Measurements from ENCODE around the gene TMEM51. TPM values are rescaled to one million over a fixed set of nuclear protein-coding genes. Genes with fewer than 3 reads are reported as not detected.

TMEM51 gene
- total RNA-seq, 1 experiment from 2014 or later: 10.4 TPM

DNA sequence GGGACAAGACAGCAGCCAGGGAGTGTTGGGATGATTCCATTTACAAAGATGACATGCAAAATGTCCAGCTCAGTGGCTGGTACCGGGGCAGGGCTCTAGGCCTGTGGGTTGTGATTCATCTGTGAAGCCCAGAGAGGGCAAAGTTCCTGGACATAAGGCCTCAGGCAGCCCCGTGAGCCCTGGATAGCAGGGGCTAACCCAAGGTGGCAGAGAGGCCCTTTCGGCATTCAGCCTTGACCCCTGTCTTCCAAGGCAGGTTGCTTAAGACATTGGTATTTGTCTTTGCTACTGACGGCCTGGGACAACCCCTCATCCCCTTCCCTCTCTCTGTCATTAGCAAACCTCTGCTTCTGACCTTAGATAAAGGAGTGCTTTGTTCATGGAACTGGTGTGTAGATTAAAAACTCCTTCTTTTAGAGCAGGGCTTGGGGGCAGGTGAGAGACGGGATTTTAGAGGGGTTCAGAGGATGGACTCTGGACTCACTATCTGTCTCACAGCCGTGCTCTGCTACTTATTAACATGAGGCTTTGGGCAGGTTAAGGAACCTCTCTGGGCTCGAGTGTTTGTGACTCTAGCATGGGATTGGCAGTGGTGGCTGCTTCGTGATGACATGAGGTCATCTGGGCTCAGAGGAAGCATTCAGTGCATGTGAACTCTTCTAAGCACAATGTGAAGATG, 36.3 kb downstream of the TMEM51 start:
- H3K27me3 Mint-ChIP-seq (ENCODE audit: low read depth): no peaks in the 10 kb centered on the region
- no peaks in the 10 kb centered on the region for H3K36me3 Mint-ChIP-seq
- no peaks in the 10 kb centered on the region for H3K9me3 Mint-ChIP-seq
- DNase-seq (ENCODE audit: low spot score) (no peak), ATAC-seq (no peak)
- no peak overlapping the region for H3K4me3 Mint-ChIP-seq
- ChIA-PET POLR2A (no interaction called here), CTCF (interaction anchor here (0.6 to 1.5 kb wide), 2 partner anchors 38 to 44 kb away, joined by 5 to 8 read pairs; no protein-coding TSS in a partner anchor)
- H3K27ac Mint-ChIP-seq: peak overlapping the region; percentile 92
- TF ChIP-seq, protein P1, sequence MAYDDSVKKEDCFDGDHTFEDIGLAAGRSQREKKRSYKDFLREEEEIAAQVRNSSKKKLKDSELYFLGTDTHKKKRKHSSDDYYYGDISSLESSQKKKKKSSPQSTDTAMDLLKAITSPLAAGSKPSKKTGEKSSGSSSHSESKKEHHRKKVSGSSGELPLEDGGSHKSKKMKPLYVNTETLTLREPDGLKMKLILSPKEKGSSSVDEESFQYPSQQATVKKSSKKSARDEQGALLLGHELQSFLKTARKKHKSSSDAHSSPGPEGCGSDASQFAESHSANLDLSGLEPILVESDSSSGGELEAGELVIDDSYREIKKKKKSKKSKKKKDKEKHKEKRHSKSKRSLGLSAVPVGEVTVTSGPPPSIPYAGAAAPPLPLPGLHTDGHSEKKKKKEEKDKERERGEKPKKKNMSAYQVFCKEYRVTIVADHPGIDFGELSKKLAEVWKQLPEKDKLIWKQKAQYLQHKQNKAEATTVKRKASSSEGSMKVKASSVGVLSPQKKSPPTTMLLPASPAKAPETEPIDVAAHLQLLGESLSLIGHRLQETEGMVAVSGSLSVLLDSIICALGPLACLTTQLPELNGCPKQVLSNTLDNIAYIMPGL (CRISPR knock-in tag; IDR thresholded peaks at IDR 0.05): no peak
- TF ChIP-seq, protein P2, sequence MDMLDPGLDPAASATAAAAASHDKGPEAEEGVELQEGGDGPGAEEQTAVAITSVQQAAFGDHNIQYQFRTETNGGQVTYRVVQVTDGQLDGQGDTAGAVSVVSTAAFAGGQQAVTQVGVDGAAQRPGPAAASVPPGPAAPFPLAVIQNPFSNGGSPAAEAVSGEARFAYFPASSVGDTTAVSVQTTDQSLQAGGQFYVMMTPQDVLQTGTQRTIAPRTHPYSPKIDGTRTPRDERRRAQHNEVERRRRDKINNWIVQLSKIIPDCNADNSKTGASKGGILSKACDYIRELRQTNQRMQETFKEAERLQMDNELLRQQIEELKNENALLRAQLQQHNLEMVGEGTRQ (CRISPR knock-in tag; IDR thresholded peaks at IDR 0.05): no peak
- TF ChIP-seq, protein P3, sequence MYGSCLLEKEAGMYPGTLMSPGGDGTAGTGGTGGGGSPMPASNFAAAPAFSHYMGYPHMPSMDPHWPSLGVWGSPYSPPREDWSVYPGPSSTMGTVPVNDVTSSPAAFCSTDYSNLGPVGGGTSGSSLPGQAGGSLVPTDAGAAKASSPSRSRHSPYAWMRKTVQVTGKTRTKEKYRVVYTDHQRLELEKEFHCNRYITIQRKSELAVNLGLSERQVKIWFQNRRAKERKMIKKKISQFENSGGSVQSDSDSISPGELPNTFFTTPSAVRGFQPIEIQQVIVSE (CRISPR knock-in tag; IDR thresholded peaks at IDR 0.05; ENCODE audit: borderline replicate concordance): no peak
- TF ChIP-seq ESRRA (CRISPR knock-in tag; IDR thresholded peaks at IDR 0.05; ENCODE audit: borderline replicate concordance): no peak
- TF ChIP-seq NFYB (CRISPR knock-in tag; conservative IDR thresholded peaks at IDR 0.05; ENCODE audit: low read depth): no peak
- peak; percentile 38; the same call in 1 of the 2 replicates for TF ChIP-seq GABPB1 (CRISPR knock-in tag; IDR thresholded peaks at IDR 0.05)
- peaks cover 51% of the 10 kb centered on the region for H3K4me1 Mint-ChIP-seq

DNA sequence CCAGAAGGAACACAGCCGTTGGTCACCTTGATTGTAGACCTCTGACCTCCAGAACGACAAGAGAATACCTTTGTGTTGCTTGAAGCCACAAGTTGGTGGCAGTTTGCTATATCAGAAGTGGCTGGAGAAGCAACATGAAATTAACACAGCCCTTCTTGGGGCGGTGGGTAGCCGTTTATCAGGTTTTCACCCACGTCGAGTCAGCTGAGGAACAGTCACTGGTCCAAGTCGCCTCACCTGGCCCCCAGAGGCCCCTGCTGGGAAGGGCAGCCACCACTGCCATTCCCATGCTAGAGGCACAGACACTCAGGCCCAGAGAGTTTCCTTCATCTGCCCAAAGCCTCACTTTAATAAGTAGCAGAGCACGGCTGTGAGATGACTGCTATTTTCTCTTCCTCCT, 37.7 kb downstream of the TMEM51 start:
- ATAC-seq: no peak
- H3K4me3 Mint-ChIP-seq: no peak overlapping the region
- no peak for TF ChIP-seq EMX1 (CRISPR knock-in tag; IDR thresholded peaks at IDR 0.05)
- no peak for TF ChIP-seq CREB1 (CRISPR knock-in tag; IDR thresholded peaks at IDR 0.05)
- TF ChIP-seq MXD4 (CRISPR knock-in tag; IDR thresholded peaks at IDR 0.05; ENCODE audit: borderline replicate concordance): no peak
- TF ChIP-seq, protein P3 (CRISPR knock-in tag; IDR thresholded peaks at IDR 0.05; ENCODE audit: borderline replicate concordance): no peak
- TF ChIP-seq, protein P4, sequence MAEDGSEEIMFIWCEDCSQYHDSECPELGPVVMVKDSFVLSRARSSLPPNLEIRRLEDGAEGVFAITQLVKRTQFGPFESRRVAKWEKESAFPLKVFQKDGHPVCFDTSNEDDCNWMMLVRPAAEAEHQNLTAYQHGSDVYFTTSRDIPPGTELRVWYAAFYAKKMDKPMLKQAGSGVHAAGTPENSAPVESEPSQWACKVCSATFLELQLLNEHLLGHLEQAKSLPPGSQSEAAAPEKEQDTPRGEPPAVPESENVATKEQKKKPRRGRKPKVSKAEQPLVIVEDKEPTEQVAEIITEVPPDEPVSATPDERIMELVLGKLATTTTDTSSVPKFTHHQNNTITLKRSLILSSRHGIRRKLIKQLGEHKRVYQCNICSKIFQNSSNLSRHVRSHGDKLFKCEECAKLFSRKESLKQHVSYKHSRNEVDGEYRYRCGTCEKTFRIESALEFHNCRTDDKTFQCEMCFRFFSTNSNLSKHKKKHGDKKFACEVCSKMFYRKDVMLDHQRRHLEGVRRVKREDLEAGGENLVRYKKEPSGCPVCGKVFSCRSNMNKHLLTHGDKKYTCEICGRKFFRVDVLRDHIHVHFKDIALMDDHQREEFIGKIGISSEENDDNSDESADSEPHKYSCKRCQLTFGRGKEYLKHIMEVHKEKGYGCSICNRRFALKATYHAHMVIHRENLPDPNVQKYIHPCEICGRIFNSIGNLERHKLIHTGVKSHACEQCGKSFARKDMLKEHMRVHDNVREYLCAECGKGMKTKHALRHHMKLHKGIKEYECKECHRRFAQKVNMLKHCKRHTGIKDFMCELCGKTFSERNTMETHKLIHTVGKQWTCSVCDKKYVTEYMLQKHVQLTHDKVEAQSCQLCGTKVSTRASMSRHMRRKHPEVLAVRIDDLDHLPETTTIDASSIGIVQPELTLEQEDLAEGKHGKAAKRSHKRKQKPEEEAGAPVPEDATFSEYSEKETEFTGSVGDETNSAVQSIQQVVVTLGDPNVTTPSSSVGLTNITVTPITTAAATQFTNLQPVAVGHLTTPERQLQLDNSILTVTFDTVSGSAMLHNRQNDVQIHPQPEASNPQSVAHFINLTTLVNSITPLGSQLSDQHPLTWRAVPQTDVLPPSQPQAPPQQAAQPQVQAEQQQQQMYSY (CRISPR knock-in tag; IDR thresholded peaks at IDR 0.05): no peak
- TF ChIP-seq, protein P5, sequence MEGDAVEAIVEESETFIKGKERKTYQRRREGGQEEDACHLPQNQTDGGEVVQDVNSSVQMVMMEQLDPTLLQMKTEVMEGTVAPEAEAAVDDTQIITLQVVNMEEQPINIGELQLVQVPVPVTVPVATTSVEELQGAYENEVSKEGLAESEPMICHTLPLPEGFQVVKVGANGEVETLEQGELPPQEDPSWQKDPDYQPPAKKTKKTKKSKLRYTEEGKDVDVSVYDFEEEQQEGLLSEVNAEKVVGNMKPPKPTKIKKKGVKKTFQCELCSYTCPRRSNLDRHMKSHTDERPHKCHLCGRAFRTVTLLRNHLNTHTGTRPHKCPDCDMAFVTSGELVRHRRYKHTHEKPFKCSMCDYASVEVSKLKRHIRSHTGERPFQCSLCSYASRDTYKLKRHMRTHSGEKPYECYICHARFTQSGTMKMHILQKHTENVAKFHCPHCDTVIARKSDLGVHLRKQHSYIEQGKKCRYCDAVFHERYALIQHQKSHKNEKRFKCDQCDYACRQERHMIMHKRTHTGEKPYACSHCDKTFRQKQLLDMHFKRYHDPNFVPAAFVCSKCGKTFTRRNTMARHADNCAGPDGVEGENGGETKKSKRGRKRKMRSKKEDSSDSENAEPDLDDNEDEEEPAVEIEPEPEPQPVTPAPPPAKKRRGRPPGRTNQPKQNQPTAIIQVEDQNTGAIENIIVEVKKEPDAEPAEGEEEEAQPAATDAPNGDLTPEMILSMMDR (IDR thresholded peaks at IDR 0.05): no peak
- TF ChIP-seq NR2C2 (CRISPR knock-in tag; IDR thresholded peaks at IDR 0.05): no peak
- TF ChIP-seq, protein P6, sequence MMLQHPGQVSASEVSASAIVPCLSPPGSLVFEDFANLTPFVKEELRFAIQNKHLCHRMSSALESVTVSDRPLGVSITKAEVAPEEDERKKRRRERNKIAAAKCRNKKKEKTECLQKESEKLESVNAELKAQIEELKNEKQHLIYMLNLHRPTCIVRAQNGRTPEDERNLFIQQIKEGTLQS (CRISPR knock-in tag; conservative IDR thresholded peaks at IDR 0.05): no peak
- no peak for TF ChIP-seq ZNF423 (CRISPR knock-in tag; IDR thresholded peaks at IDR 0.05)
- DNase-seq (ENCODE audit: low spot score): no peak
- no peaks in the 10 kb centered on the region for H3K9me3 Mint-ChIP-seq
- ChIA-PET CTCF (interaction anchor here (0.6 to 0.9 kb wide), 2 partner anchors 63 to 240 kb away, joined by 3 read pairs; no protein-coding TSS in a partner anchor), POLR2A (interaction anchor here (0.9 kb wide), 1 partner anchor 22 kb away, joined by 3 read pairs; no protein-coding TSS in a partner anchor)
- H3K27me3 Mint-ChIP-seq (ENCODE audit: low read depth): no peaks in the 10 kb centered on the region
- H3K27ac Mint-ChIP-seq: no peak overlapping the region
- peaks cover 52% of the 10 kb centered on the region for H3K4me1 Mint-ChIP-seq
- no peaks in the 10 kb centered on the region for H3K36me3 Mint-ChIP-seq
